NCI-H1105 (cell line): Measurements from ENCODE around the gene PNMA8C.
"Not testable (repeated sequence)": the region's sequence is repeated elsewhere in the genome, so short reads cannot be mapped to it uniquely, and the experiment has no call there.

Source experiments
- DNase-seq: peaks from one replicate; lab custom pipeline; 2025; lab: John Stamatoyannopoulos, UW

Gene PNMA8C

DNA sequence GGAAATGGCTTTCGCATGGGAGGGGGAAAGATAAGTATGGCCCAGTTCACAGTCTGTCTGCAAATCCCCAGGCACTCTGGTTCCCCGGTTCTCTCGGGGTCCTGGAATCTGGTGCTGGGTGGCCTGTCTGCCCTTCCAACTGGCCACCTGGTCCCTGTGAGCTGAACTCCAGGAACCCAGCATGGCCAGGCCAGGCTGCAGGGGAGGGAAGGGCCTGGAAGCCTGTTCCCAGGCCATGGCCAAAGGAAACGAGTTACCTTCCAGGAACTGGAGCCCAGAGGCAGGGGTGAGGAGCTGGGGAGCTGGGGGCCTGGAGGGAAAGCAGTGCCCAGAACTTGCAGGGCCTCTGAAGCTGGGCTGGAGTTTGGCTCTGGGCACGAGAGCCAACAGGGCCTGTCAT is 19.1 kb upstream of the PNMA8C start:
- no peak for DNase-seq

DNA sequence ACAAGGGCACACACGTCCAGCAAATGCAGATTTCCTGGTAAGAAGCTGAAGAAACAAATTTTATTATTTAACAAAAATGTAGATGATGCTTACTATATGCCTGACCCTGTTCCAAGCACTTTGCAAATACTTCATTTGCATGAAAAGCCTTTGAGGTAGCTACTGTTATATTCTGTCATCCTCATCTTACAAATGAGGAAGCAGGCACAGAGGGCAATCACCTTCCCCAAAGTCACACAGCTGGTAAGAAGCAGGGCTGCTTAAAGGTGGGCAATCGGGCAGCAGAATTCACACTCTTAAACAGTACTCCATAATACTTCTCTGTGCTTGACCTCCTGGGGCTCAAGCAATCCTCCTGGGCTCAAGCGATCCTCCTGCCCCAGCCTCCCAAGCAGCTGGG is 18.3 kb upstream of the PNMA8C start:
- DNase-seq = no peak

DNA sequence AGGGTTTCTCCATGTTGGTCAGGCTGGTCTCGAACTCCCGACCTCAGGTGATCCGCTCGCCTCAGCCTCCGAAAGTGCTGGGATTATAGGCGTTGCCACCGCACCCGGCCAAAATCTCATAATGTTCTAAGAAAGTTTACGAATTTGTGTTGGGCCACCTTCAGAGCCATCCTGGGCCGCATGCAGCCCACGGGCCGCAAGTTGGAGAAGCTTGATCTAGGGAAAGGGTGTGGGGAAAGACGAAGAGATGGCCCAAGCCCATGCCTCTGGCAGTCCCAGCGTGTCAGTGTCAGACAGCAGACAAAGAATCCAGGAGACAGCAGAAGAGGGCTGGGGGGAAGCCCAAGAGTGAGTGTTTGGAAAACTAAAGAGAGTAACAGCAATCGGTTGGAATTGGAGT is 17.3 kb upstream of the PNMA8C start:
- DNase-seq = no peak

DNA sequence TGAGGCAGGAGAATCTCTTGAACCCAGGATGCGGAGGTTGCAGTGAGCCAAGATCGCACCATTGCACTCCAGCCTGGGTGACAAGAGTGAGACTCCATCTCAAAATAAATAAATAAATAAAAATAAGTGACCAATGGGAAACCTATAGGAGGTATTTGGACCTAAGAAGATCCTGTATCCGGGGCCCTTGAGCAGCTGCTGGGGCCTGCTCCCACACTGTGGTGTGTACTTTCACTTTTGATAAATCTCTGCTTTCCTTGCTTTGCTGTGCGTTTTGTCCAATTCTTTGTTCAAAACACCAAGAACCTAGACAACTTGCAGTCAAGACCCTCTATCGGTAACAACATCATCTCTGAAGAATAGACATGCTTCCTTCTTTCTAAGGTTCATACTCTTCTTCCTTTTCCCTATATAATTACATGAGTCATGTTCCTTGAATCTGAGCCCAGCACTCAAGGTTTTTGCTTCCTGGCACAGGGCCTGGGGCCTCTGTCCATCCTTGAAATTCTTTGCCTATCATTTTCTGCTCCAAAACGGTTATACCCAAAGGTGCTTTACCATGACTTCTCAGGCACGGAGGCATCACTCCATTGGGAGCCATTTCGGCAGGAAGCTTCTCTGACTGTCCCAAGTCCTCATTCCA is 14.2 kb upstream of the PNMA8C start:
- no peak for DNase-seq

GRCh38 chr19:46441866-46442265 is 13.1 kb upstream of the PNMA8C start:
- no peak for DNase-seq

- DNase-seq = not testable (repeated sequence)
Observed at GRCh38 chr19:46435689-46436088, 7.0 kb upstream of the PNMA8C start.

- DNase-seq = no peak
Observed at GRCh38 chr19:46435009-46435408, 6.3 kb upstream of the PNMA8C start.

- not testable (repeated sequence) for DNase-seq
Observed at GRCh38 chr19:46433470-46433869, 4.7 kb upstream of the PNMA8C start.

DNA sequence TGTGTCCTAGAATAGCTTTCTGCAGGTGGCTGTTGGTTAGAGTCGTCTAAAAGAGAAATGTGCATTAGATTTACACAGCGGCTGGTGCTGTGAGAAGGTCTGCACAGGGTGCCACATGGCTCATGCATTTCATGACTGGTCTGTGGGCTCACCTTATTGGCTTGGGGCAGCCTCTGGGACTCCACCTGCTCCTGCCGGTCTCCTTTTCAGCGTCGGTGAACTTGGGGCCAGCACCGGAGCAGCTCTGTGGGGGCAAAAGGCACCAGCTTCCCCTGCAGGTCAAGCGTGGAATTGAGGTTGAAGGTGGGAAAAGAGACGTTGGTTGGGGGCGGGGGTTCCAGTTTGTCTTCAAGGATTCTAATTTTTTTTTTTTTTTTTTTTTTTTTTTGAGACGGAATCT is 3.1 kb upstream of the PNMA8C start:
- DNase-seq = no peak

DNA sequence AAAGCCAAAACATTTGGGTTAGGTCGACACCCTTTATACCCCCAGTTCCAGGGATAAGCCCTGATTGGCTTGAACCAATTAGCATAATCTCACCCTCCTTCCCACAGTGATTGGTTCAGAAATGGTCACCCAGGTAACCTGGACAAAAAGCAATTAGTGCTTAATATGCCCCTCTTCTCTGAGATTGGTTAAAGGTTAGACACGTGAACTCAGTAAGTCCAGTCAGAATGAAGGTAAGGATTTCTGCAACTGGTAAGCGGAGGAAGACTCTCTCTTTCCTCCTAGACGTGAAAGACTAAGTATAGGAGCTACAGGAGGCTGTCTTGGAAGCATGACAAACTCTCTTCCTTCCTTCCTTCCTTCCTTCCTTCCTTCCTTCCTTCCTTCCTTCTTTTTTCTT is 1.3 kb upstream of the PNMA8C start:
- no peak for DNase-seq

- no peak for DNase-seq
Observed at GRCh38 chr19:46427518-46428045, 1.2 kb downstream of the PNMA8C start.

GRCh38 chr19:46426506-46427162 is 2.1 kb downstream of the PNMA8C start:
- DNase-seq = peak; percentile 61

DNA sequence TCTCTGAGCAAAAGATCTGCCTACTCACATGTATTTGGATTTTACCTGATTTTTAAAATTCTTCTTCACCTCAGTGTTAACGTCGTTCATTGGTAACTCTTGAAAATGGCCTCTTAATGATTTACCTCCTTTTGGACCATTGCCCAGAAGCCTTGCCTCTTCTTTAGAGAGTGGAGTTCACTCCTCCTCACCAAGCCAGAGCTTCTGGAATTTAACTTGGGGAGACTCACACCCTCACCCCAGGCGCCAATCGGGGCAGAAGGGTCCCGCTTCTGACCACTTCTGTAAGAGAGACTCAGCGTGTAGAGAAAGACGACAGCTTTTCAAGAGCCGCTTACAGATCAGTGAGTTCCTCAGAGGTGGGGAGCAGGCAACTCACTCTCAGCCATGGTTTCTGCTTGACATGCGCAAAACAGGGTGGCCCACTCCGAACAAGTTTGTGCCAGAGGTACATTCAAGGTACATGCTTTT is 2.7 kb downstream of the PNMA8C start:
- peak; percentile 58 for DNase-seq

GRCh38 chr19:46423188-46423587 is 5.5 kb downstream of the PNMA8C start:
- DNase-seq = no peak

DNA sequence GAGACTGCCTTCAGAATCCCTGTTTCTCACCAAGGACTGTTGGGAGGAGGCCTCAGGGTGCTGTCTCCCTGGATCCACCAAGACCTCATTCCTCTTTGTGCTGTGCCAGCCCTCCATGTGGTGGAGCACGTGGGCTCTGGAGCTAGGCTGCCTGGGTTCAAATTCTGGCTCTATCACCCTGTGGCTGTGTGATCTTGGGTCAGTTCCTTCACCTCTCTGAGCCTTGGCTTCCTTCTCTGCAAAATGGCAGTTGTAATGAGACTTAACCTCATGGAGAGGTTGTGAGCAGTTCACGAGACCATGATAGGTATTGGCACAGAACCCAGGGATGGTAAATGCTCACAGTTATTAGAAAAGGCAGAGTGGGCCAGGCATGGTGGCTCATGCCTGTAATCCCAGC is 6.4 kb downstream of the PNMA8C start:
- no peak for DNase-seq

DNA sequence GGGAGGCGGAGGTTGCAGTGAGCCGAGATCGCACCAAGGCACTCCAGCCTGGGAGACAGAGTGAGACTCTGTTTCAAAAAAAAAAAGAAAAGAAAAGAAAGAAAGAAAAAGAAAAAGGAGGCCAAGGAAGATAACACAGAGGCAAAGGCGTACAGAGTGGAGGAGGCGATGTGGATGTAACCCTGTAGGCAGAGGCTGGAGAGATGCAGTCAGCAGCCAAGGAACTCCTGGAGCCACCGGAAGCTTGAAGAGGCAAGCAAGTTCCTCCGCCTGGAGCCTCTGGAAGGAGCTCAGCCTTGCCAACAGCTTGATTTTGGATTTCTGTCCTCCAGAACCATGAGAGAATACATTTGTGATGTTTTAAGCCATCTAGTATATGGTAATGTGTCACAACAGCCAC is 8.7 kb downstream of the PNMA8C start:
- no peak for DNase-seq

- DNase-seq = peak; percentile 95
Observed at GRCh38 chr19:46415804-46416709, 12.7 kb downstream of the PNMA8C start.

DNA sequence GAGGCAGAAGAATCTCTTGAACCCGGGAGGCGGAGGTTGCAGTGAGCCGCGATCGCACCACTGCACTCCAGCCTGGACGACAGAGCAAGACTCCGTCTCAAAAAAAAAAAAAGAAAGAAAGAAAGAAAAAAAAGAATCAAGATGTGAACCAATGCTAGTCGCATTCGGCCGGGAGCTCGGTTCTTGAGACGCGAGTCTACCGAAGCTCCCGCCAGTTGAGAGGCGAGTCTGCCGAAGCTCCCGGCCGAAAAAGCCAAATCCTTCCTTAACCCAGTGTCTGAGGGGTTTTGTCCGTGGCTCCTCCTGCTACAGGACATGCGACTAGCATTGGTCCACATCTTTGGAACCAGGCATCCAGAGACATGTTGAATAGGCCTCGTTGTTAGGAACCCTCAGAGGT is 13.8 kb downstream of the PNMA8C start:
- DNase-seq = not testable (repeated sequence)

DNA sequence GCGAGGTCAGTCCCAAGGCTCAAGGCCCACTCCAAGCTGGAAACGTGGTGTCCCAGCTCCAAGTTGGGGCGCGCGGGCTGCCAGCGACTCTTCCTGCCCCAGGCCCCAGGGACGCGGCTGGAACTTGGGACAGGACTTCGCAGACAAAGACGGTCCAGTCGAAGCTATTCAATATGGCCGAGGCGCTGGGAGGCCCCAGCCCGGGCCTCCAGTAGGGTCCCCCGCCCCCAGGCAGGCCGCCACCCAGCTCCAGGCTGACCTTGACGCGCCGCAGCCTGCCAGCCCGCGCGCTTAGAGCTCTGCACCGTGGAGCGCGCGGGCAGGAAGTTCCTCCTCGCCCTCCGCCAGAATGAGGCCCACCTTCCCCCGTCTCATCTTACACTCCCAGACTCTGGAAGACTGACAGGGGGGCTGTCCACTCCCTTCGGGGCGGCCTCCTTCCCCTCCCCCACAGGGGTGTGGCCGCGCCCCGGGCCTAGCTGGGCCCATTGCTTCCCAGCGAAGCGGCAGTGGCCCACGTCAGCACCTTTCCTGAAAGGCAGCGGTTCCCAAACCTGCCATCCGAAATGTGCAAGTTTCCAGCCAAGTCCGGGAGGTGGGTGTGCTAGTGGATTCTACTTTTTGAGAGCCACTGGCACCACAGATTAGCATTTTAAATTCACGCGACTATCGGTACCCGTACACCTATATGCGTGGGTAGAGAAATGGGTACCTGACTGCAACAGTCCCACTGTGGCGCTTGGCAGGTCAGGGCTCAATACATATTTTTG is 15.3 kb downstream of the PNMA8C start, which contains the start of gene CCDC8:
Gene CCDC8 (minus strand): TSS at position 303 of the 770 bp plus-strand sequence. CDS start 754 bp downstream, outside the sequence.
- peak; percentile 95 for DNase-seq

DNA sequence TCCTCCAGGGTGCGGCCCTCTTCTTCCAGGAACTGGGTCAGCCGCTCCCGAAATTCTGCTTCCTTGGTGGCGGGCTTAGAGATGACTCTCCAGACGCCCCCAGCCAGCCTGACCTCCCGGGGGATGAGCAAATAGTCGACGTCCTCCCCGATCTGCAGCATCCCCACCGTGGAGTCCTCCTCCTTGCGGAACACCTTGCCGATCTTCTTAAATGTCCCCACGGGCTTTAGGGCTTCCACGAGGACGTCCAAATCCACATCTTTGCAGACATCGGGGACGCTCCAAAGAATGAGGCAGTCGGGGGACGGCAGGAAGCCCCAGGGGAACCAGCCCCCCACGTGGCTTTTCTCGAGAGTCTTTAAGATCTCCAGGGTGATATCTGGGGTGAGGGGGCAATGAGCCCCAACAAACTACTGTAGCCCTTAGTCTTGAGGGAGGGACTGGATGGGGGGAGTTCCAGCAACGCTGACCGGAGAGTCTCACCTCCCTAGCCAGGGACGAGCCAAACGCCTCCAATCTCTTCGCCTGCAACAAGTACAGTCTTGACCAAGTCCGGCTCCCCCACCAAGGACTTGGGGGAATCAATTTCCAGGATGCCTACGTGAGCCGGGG is 16.0 kb downstream of the PNMA8C start:
- DNase-seq = no peak
